Bronchus fibroblast of lung (primary cell): Measurements from ENCODE around the gene ZNF367. TPM values are rescaled to one million over a fixed set of nuclear protein-coding genes. Genes with fewer than 3 reads are reported as not detected.

ENCODE experiments used
- total RNA-seq: library from RNA; depleted of rRNA; stranded (reverse); fragments of >200 nt; gene quantifications from 2 replicates; pipeline ENCODE4 v1.2.3, GENCODE V29; 2015

ZNF367 gene
- total RNA-seq = 3.9 and 5.2 TPM in 2 replicates

DNA sequence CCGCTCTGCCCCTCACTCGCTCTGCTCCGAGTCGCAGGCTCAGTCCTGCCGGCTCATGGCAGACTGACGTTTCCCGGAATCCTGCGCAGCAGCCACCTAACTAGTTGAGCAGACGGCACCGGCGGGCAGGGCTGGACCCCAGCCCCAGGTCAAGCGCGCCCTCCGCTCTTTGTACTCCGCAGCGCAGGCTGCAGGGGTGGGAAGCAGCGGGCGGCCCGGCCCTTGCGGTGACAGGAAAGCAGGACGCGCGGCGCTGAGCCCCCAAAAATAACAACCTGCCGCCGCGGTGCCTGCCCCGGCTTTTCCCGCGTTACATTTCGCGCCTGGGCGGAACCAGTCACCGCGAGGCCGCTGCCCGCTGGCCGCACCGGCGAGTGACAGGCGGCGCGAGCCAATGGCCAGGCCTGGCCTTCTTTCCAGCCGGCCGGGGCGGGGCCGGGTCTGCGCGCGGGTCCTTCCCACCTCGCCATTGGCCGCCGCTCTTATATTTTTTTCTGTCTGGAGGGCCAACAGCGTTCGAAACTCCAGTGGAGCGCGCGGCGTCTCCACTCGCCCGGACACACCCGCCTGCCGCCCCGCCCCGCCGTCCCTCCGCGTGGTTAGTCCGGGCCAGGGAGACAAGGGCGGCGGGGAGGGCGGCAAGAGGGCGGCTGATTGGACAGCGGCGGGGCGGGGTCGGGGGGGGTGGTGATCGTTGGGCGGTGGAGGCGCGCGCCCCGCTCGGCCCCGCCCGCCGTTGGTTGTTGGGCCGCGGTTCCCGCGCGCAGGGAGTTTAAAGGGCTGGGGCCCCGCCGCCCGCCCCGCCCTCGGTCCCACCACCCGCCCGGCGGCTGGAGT, at the start of gene ZNF367:
Gene ZNF367, minus strand, starts transcription at position 288 of the 837 bp plus-strand sequence. CDS start 338 bp downstream, outside the sequence.

DNA sequence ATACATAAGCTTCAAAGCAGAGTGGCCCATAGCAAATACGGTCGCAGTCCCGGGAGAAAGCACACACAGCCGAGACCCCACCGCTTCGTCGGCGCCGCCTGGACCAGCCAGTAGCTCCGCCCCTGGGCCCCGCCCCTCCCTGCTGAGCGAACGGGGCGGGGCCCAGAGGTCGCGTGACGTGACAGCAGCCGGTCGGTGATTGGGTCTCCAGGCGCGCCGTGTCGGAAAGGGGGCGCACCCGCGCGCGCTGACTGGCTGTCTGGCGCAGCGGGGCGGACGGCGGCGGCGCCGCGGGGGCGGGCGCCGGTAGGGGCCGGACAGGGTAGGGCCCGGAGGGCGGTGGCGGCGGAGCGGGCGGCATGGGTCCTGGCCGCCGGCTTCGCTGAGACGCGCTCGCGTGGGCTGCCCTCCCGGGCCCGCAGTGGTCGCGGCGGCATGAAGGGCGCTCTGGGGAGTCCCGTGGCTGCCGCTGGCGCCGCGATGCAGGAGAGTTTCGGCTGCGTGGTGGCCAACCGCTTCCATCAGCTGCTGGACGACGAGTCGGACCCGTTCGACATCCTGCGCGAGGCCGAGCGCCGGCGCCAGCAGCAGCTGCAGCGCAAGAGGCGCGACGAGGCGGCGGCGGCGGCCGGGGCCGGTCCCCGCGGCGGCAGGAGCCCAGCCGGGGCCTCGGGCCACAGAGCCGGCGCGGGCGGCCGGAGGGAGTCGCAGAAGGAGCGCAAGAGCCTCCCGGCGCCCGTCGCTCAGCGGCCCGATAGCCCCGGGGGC, 31.9 kb upstream of the ZNF367 start, which contains the start of gene HABP4:
Gene HABP4, plus strand, starts transcription at position 325 of the 768 bp plus-strand sequence. Its CDS starts 111 bp downstream, at position 436.

DNA sequence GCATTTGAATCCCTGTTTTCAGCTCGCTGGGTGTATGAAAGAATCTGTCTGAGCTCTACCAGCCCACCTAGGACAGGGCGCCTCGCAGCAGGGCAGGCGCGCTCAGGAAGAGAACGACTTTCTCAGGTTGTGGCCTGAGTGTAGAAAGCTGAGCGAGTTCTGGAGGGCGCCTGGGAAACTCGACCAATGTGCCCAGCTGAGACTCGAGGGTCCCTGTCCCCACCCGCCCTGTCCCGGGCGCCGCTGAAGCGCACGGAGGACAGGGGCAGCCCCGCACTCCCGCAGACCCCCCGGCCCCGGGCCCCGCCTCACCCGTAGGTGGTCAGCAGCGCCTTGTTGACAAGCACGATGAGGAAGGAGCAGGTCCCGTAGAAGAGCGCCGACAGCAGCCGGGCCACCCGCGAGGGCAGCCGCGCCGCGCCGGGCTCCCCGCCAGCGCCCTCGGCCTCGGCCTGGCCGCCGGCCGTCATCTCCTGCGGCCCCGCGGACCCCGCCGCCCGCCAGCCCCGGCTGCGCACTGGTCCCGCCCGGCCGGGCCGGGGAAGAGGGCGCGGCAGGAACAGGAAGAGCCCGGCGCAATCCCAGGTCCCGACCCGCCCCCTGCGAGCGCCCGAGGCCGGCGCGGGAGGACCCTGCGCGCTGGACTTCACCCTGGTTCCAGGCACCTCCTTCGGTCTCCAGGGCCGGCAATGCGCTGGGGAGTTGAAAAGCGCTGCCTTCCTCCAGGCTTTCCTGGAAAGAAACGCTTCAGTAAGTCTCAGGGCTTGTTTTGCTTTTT, 34.8 kb downstream of the ZNF367 start, which contains the start of gene SLC35D2:
Gene SLC35D2, minus strand, starts transcription at position 547 of the 778 bp plus-strand sequence. Its CDS starts 77 bp downstream, at position 470.

Other genes starting within 250 kb of the ZNF367 start
- 0.30 TPM in 1 of 2 replicates, not detected in the other for gene HSD17B3, start 116.2 kb downstream of the ZNF367 start, total RNA-seq
- gene SLC35D2, start 34.7 kb downstream of the ZNF367 start, total RNA-seq = 24.7 and 29.1 TPM in 2 replicates
- gene HABP4, start 31.8 kb upstream of the ZNF367 start, total RNA-seq = 14.3 and 19.3 TPM in 2 replicates
- 5.8 and 12.1 TPM in 2 replicates for gene CDC14B, start 201.5 kb upstream of the ZNF367 start, total RNA-seq
- 11.4 and 11.6 TPM in 2 replicates for gene PRXL2C, start 236.9 kb upstream of the ZNF367 start, total RNA-seq